ES-I3 (cell line): Measurements from ENCODE around the gene BET1L.
"Not testable (repeated sequence)": the region's sequence is repeated elsewhere in the genome, so short reads cannot be mapped to it uniquely, and the experiment has no call there.

Source experiments
- H3K36me3 ChIP-seq: 2 replicates; pipeline ENCODE4 v1.6.1; 2013; ENCODE audit warnings: mild to moderate bottlenecking, low read length, control low read depth, moderate library complexity; ENCODE audit not compliant: insufficient read depth
- H3K4me1 ChIP-seq: 2 replicates; pipeline ENCODE4 v1.6.1; 2013; ENCODE audit warnings: mild to moderate bottlenecking, control low read depth, low read length; ENCODE audit not compliant: insufficient read depth
- H3K9ac ChIP-seq: 2 replicates; pipeline ENCODE4 v1.6.1; 2013; ENCODE audit warnings: low read depth, mild to moderate bottlenecking, low read length, moderate library complexity
- H3K9me3 ChIP-seq: 2 replicates; pipeline ENCODE4 v1.6.1; 2013; ENCODE audit warnings: mild to moderate bottlenecking, low read length, moderate library complexity; ENCODE audit not compliant: control insufficient read depth, insufficient read depth

The BET1L gene

DNA sequence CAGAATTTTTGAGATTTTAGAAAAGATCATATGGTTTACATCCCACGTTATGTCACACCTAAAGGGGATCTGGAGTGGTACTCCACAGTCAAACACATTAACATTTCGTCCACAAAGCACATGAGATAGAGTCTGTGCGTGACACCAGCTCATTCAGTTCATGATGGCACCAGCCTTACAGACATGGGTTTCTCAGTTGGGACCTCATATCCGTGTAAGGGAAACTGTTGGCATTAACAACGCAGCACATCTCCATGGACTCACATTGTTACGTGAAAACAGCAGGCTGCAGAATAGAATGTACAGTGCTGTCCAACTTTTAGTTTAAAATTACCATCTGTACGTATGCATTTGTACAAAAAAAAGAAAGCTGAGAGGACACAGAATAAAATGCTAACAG, 14.3 kb upstream of the BET1L start:
- Histone ChIP-seq H3K9ac (no peak overlapping the region), H3K4me1 (no peaks in the 10 kb centered on the region), H3K9me3 (no peaks in the 10 kb centered on the region), H3K36me3 (no peaks in the 10 kb centered on the region)

DNA sequence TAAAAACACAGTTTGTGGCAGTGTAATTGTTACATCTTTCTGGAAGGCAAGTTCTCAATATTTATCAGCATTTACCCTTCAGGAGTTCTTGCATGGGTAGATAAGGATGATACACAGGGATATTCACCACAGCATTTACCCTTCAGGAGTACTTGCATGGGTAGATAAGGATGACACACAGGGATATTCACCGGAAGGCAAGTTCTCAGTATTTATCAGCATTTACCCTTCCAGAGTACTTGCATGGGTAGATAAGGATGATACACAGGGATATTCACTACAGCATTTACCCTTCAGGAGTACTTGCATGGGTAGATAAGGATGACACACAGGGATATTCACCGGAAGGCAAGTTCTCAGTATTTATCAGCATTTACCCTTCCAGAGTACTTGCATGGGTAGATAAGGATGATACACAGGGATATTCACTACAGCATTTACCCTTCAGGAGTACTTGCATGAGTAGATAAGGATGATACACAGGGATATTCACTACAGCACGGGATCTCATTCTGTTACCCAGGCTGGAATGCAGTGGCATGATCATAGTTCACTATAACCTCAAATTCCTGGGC, 13.5 kb upstream of the BET1L start:
- H3K9ac ChIP-seq, H3K9me3 ChIP-seq, H3K36me3 ChIP-seq, H3K4me1 ChIP-seq: not testable (repeated sequence)

DNA sequence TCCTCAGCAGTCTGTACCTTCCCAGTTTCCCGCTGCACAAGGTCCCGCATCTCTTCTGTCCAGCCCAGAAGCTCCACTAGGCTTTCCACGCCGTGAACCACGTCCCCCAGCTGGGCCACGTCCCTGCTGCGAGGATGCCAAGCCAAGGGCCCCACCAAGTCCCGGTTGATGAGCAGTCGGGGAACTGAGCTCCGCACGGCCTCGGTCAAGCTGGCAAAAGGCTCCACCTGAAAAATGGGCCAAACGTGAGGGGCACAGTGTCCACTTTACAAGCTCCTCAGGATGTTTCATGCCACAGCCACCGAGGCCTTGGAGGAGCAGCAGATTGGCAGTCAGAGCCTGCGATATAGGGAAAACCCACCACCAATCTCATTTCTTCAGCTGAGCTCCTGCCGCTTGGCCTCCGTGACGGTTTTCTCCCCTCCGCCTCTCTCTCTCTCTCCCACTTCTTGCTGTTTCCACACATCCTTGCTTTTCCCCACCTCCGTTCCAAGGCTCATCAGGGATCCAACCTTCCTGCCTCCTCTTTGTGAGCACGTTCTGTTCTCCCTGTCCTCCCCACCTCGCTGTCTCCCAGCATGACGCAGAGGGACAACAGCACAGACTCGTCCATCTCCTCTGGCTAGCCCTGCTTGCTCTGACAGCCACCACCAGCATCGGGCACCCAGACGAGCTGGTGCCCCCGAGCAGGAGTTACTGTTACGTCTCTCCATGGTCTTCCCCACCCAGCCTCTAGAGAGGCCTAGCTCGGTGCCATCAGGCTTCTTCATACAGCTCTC, 11.8 kb upstream of the BET1L start:
- Histone ChIP-seq H3K9me3 (no peaks in the 10 kb centered on the region), H3K4me1 (no peaks in the 10 kb centered on the region), H3K9ac (no peak overlapping the region), H3K36me3 (peaks cover 2% of the 10 kb centered on the region; the same call in 1 of the 2 replicates)

DNA sequence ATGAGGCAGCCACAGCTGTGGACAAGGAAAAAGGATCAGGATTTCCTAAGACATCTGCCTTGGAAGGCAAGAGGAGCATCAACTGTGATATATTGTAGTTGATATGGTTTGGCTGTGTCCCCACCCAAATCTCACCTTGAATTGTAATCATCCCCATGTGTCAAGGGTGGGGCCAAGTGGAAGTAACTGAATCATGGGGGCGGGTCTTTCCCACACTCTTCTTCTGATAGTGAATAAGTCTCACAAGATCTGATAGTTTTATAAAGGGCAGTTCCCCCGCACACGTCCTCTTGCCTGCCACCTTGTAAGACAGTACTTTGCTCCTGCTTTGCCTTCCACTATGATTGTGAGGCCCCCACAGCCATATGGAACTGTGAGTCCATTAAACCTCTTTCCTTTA, 10.5 kb upstream of the BET1L start:
- H3K36me3 ChIP-seq, result peaks cover 11% of the 10 kb centered on the region; the same call in 1 of the 2 replicates

DNA sequence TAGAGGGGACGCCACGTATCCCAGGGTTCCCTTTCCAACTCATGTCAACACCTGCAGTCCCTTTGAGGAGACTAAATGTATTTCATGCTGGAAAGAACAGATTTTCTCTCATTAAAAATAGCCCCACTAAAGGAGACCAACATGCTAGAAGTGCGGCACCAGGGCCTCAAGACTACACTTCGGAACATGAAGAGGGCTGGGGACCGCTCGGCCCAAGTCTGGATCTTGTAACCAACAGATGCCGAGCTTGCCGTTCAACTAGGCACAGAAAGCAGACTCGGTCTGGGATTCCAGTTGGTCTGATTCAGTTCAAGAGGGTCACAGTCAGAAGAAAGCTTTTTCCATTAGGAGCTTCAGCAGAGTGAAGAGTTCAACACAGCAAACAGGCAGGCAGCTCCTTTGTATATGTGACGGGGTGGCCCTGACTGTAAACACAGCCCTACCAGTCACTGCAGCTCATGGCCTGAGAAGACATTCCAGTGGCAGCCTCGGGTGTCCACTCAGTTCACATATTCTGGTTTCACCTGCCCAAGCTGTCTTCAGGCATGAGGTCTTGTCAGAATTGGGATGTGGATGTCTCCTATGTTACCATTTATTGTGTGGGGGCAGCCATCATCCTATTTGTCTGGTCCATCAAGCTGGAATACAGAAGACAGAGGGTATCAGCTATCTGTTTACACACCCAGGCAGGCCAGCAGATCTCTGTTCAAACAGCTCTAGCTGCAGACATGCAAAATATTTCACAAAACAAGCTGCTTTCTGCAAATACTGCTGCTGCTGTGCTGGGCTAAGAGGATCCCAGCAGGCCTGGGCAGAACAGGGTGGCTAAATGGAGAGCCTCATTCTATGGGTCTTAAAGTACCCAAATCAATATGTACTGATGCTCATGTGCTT, 9.1 kb upstream of the BET1L start:
- Histone ChIP-seq H3K9me3 (no peaks in the 10 kb centered on the region), H3K36me3 (peaks cover 24% of the 10 kb centered on the region), H3K9ac (no peak overlapping the region), H3K4me1 (no peaks in the 10 kb centered on the region)

More for the DNA sequence above, 10.5 kb upstream of the BET1L start:
- Histone ChIP-seq H3K9me3 (no peaks in the 10 kb centered on the region), H3K4me1 (no peaks in the 10 kb centered on the region), H3K9ac (no peak overlapping the region)

DNA sequence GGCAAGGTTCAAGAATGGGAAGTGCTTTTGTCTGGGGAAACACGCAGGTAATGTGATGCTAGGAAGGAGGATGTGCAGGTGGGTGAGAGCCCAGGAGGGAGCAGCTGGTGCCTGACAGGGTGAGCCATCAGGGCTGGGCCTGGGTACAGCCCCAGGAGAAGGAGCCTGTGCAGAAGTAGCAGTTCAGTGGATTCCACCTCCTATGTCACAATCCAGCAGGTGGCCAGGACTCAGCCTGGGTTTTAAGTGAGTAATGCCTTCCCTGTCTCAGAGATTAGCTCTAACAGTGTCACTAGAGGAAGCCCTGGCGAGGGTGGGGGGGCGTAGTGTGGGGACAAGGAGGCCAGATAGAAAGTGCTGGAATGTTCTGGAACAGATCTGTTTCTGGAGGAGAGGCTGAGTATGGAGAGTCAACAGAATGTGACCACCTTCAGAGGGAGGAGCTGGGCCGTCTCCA, 8.4 kb upstream of the BET1L start:
- Histone ChIP-seq H3K4me1 (0 out of 2 replicates have a peak, but pooled peaks cover under 1% of the 10 kb centered on the region), H3K9ac (no peak overlapping the region), H3K36me3 (peaks cover 26% of the 10 kb centered on the region), H3K9me3 (no peaks in the 10 kb centered on the region)

DNA sequence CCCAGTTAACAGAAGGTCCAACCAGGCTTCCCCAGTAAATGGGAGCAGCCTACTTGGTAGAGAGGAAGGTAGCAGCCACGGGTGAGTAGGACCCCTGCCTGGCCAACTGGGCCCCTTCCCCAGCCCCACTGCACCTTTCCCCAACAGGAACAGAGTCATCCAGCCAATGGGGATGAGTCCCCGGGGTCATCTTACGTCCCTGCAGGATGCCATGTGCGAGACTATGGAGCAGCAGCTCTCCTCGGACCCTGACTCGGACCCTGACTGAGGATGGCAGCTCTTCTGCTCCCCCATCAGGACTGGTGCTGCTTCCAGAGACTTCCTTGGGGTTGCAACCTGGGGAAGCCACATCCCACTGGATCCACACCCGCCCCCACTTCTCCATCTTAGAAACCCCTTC, 6.9 kb upstream of the BET1L start:
- no peaks in the 10 kb centered on the region for H3K9me3 ChIP-seq
- no peak overlapping the region for H3K9ac ChIP-seq
- H3K36me3 ChIP-seq, result peaks cover 30% of the 10 kb centered on the region
- H3K4me1 ChIP-seq, result peaks cover 13% of the 10 kb centered on the region; the same call in 1 of the 2 replicates

DNA sequence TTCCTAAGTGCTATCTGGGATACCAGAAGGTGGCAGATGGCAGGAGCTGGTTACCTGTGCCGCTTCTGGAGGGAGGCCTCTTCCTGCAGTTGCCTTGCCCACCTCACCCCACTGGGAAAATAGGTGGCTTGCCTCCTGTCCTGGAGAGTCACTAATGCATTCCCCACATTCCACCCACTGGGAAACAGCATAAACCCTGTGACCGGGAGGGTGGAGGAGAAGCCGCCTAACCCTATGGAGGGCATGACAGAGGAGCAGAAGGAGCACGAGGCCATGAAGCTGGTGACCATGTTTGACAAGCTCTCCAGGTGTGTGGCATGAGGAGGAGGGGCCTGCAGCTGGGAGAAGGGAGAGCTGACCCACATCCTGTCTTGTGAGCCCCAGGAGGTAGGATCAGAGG, 5.9 kb upstream of the BET1L start:
- Histone ChIP-seq H3K9ac (no peak overlapping the region), H3K9me3 (no peaks in the 10 kb centered on the region), H3K36me3 (peaks cover 30% of the 10 kb centered on the region), H3K4me1 (peaks cover 13% of the 10 kb centered on the region; the same call in 1 of the 2 replicates)

DNA sequence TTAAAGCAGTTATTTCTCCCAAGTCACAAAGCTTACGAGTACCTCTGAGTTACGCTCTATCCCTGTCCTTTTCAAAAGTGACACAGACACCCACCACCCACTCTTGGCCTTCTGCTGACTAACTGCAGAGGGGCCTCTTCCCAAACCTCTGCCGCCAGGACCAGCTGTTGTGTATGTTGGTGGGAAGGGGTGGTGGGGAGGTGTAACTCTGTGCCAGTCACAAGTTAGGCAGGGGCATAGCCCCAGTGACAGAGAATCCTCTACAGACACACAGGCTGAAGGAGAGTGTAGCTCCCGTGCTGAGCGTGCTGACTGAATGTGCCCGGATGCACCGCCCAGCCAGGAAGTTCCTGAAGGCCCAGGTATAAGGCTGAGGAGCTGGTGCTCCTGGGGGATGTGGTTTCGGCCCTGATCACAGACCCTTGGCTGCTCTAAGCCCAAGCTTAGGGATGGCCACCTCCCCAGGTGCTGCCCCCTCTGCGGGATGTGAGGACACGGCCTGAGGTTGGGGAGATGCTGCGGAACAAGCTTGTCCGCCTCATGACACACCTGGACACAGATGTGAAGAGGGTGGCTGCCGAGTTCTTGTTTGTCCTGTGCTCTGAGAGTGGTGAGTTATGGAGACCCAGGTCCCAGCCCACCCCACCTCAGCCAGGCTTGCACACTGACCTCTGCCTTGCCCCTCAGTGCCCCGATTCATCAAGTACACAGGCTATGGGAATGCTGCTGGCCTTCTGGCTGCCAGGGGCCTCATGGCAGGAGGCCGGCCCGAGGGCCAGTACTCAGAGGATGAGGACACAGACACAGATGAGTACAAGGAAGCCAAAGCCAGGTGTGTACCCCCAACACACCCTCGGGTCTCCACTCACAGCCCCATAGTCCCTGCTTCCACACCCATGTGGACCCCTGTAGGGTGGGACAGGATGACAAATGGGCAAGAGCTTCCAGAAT, 5.2 kb upstream of the BET1L start:
- Histone ChIP-seq H3K36me3 (peaks cover 30% of the 10 kb centered on the region), H3K9ac (no peak overlapping the region), H3K9me3 (no peaks in the 10 kb centered on the region), H3K4me1 (peaks cover 13% of the 10 kb centered on the region; the same call in 1 of the 2 replicates)

DNA sequence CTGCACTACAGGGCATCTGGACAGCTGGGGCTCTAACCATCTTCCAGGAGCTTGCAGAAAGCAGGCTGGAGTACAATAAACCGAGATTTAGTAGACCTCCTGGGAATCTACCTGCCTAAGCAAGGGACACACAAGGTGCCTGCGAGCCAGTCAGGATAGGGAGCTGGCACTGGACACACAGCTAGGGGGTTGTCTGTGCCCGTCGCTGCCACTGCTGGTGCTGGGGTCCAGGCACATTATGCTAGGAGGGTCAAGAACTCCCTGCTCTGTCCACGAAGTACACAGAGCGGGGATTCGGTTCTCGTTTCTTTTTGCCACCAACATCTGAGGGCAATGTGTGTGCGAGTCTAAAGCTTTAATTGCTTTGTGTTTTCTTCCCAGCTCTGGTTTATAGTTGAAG, 4.5 kb upstream of the BET1L start:
- H3K9ac ChIP-seq, result no peak overlapping the region
- peaks cover 13% of the 10 kb centered on the region; the same call in 1 of the 2 replicates for H3K4me1 ChIP-seq
- H3K9me3 ChIP-seq, result no peaks in the 10 kb centered on the region
- peaks cover 30% of the 10 kb centered on the region for H3K36me3 ChIP-seq

DNA sequence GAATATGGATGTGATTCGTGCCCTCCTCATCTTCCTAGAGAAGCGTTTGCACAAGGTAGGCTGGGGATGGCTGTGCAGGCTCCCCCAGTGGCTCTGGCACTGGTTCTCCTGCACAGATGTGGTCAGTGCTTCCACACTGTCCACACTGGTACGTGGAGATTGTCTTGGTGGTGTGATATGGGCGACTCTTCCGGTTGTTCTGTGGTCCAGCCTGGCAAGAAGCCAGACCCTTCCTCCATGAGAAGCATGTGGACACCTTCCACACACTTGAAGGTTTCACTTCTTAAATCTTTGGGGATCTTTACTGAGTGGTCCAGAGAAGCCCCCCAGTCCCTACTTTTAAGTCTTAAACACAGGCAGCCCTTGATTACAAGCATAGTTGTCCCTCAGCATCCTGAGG, 4.1 kb upstream of the BET1L start:
- Histone ChIP-seq H3K4me1 (peaks cover 13% of the 10 kb centered on the region; the same call in 1 of the 2 replicates), H3K9ac (no peak overlapping the region), H3K36me3 (peaks cover 30% of the 10 kb centered on the region), H3K9me3 (no peaks in the 10 kb centered on the region)

DNA sequence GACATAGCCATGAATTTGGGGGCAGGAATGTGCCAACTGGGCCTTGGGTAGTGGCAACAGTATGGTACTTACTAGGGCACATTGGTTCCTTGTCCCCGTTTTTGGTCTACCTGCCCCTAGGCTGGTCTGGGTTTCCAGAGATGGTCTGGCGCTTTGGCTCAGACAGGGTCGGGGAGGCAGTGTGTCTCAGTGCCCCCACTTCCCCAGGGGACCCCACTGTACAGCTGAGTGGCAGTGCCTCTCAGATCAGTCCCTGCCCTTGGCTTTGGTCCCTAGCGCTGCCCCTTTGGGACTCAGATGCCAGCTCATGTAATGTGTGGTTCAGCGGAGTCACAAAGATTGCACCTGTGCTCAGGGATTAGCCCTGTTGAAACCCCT, 3.6 kb upstream of the BET1L start:
- no peaks in the 10 kb centered on the region for H3K9me3 ChIP-seq
- peaks cover 30% of the 10 kb centered on the region for H3K36me3 ChIP-seq
- H3K4me1 ChIP-seq, result peaks cover 13% of the 10 kb centered on the region; the same call in 1 of the 2 replicates
- no peak overlapping the region for H3K9ac ChIP-seq

DNA sequence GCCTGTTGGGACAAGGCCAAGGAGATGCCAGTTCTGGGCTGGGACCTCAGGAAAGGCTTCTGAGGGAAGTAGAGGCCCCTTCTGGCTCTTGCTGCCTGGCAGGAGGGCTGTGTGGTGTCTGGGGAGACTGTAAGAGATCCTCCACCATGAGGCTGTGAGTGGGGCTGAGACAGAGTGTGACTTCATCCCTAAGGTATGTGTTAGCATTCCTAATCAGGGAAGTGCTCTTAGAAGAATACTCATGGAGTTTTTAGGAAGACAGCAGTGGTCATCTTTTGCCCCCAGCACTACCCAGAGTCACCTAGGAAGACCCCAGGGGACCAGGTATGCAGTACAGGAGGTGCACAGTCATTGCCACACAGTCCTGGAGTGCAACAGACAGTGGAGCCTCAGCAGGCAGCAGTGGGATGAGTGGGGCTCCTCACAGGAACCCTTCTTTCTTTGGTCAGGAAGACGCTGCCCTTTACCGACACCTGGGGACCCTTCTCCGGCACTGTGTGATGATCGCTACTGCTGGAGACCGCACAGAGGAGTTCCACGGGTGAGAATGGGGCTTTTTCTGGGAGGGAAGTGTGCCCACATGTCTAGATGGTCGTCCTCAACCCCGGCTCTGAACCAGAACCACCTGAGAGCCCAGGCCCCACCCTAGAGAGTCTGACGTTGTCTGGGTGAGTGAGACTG, 3.1 kb upstream of the BET1L start:
- H3K9me3 ChIP-seq, result no peaks in the 10 kb centered on the region
- H3K9ac ChIP-seq, result no peak overlapping the region
- peaks cover 13% of the 10 kb centered on the region; the same call in 1 of the 2 replicates for H3K4me1 ChIP-seq
- H3K36me3 ChIP-seq, result peaks cover 30% of the 10 kb centered on the region
